WERI-Rb-1 (cell line): ENCODE results near the gene DTNBP1.
A peak's percentile ranks its signal among the peaks of the same experiment; 100 is the strongest.

ENCODE experiments used
- DNase-seq: peaks from one replicate; pipeline ENCODE4 v3.0.0-alpha.2; 2020
- H3K27ac ChIP-seq: fragments of 250-450 bp; sonication (Bioruptor Pico); 2 replicates; pipeline ENCODE4 v1.5.1; 2020; ENCODE audit warnings: mild to moderate bottlenecking, moderate library complexity
- H3K27me3 ChIP-seq: fragments of 250-450 bp; sonication (Bioruptor Pico); 2 replicates; pipeline ENCODE4 v1.5.1; 2021; ENCODE audit warnings: mild to moderate bottlenecking, low read depth, moderate library complexity; ENCODE audit not compliant: insufficient read depth, severe bottlenecking
- H3K36me3 ChIP-seq: fragments of 250-450 bp; sonication (Bioruptor Pico); 2 replicates; pipeline ENCODE4 v1.5.1; 2020; ENCODE audit warnings: mild to moderate bottlenecking, moderate library complexity
- H3K4me3 ChIP-seq: 2 replicates; pipeline ENCODE4 v1.5.1; 2011; ENCODE audit warnings: low read depth, mild to moderate bottlenecking, control low read depth, low read length
- H3K9me3 ChIP-seq: fragments of 250-450 bp; sonication (Bioruptor Pico); 2 replicates; pipeline ENCODE4 v1.5.1; 2021; ENCODE audit warnings: mild to moderate bottlenecking, moderate library complexity; ENCODE audit not compliant: severe bottlenecking
- TF ChIP-seq, protein P1 (sequence below): IDR thresholded peaks from 2 replicates; pipeline ENCODE4 v1.5.1; 2011; ENCODE audit warnings: low read depth, mild to moderate bottlenecking, control low read depth, inconsistent platforms, low read length

The DTNBP1 gene

DNA sequence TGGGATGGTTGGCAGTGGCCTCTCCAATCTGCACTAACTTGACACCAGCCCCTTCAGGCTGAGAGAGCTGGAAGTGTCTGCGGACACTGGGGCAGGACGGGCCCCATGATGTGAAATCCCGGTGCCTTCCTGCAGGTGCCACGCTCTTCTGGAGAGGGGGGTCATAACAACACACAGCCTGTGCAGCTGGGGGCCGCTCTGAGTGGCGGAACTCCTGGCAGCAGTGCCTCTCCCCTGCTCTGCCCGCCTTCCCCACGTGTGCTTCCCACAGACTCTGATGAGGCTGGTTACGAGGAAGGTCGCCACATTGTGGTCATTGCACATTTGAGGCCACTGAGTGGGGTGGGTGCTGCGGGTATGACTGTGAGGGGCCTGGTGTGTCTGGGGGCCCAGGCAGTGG, 145.2 kb downstream of the DTNBP1 start:
- DNase-seq, result no peak
- no peaks in the 10 kb centered on the region for H3K9me3 ChIP-seq
- H3K27me3 ChIP-seq, result no peaks in the 10 kb centered on the region
- no peak overlapping the region for H3K27ac ChIP-seq
- H3K36me3 ChIP-seq, result peaks cover 82% of the 10 kb centered on the region
- TF ChIP-seq, protein P1, sequence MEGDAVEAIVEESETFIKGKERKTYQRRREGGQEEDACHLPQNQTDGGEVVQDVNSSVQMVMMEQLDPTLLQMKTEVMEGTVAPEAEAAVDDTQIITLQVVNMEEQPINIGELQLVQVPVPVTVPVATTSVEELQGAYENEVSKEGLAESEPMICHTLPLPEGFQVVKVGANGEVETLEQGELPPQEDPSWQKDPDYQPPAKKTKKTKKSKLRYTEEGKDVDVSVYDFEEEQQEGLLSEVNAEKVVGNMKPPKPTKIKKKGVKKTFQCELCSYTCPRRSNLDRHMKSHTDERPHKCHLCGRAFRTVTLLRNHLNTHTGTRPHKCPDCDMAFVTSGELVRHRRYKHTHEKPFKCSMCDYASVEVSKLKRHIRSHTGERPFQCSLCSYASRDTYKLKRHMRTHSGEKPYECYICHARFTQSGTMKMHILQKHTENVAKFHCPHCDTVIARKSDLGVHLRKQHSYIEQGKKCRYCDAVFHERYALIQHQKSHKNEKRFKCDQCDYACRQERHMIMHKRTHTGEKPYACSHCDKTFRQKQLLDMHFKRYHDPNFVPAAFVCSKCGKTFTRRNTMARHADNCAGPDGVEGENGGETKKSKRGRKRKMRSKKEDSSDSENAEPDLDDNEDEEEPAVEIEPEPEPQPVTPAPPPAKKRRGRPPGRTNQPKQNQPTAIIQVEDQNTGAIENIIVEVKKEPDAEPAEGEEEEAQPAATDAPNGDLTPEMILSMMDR, result no peak
- no peak overlapping the region for H3K4me3 ChIP-seq

GRCh38 chr6:15516923-15517560, 145.8 kb downstream of the DTNBP1 start:
- H3K4me3 ChIP-seq, result no peak overlapping the region
- TF ChIP-seq, protein P1, result no peak
- H3K9me3 ChIP-seq, result no peaks in the 10 kb centered on the region
- no peak for DNase-seq
- no peaks in the 10 kb centered on the region for H3K27me3 ChIP-seq
- H3K27ac ChIP-seq, result no peak overlapping the region
- H3K36me3 ChIP-seq, result peaks cover 82% of the 10 kb centered on the region

GRCh38 chr6:15516378-15516777, 146.4 kb downstream of the DTNBP1 start:
- no peak overlapping the region for H3K4me3 ChIP-seq
- H3K9me3 ChIP-seq, result no peaks in the 10 kb centered on the region
- peaks cover 82% of the 10 kb centered on the region for H3K36me3 ChIP-seq
- no peak for DNase-seq
- H3K27me3 ChIP-seq, result no peaks in the 10 kb centered on the region
- no peak overlapping the region for H3K27ac ChIP-seq
- TF ChIP-seq, protein P1, result no peak

GRCh38 chr6:15515660-15516375, 147.0 kb downstream of the DTNBP1 start:
- Histone ChIP-seq H3K36me3 (peaks cover 82% of the 10 kb centered on the region), H3K27me3 (no peaks in the 10 kb centered on the region), H3K4me3 (no peak overlapping the region), H3K9me3 (no peaks in the 10 kb centered on the region), H3K27ac (no peak overlapping the region)
- TF ChIP-seq, protein P1, result peak; percentile 26; the same call in 1 of the 2 replicates
- DNase-seq, result no peak

DNA sequence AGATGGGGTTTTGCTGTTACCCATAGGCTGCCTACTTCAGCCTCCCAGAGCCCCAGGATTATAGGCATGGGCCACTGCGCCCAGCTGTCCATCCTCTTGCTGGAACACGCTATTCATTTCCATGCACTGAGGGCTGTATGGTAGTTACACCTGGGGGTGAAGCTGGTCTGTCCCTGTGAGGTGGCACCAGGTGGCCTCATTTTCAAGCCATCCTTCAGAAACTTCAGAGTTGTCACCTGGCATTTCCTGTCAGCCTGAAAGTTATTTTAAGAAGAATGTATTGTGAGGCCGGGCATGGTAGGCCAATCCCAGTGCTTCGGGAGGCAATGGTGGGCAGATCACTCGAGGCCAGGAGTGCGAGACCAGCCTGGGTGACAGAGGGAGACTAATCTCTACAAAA, 147.6 kb downstream of the DTNBP1 start:
- Histone ChIP-seq H3K27ac (no peak overlapping the region), H3K36me3 (peaks cover 79% of the 10 kb centered on the region), H3K27me3 (no peaks in the 10 kb centered on the region), H3K9me3 (no peaks in the 10 kb centered on the region), H3K4me3 (no peak overlapping the region)
- TF ChIP-seq, protein P1, result no peak
- DNase-seq, result no peak
